ENCODE data around the gene TBCK.

The TBCK gene

GRCh38 chr4:106142616-106143127 is 173.3 kb downstream of the TBCK start:
- H3K27me3 ChIP-seq (ENCODE audit: control insufficient read depth in 3 of 3, insufficient read depth in 3 of 3, low read depth in 1 of 3, low read length in 3 of 3), result no peaks in the 10 kb centered on the region
- no peaks in the 10 kb centered on the region for H3K79me1 ChIP-seq (ENCODE audit: low read depth, low read length)
- H3K4me1 ChIP-seq (ENCODE audit: control insufficient read depth in 2 of 2, insufficient read depth in 1 of 2, low read depth in 1 of 2, low read length in 2 of 2), result no peaks in the 10 kb centered on the region
- H2BK5ac ChIP-seq (ENCODE audit: low read length), result no peak overlapping the region
- H3K18ac ChIP-seq (ENCODE audit: low read length), result no peak overlapping the region
- no peak overlapping the region for H4K91ac ChIP-seq (ENCODE audit: low read depth, low read length, poor library complexity)
- H3K14ac ChIP-seq (ENCODE audit: low read length), result no peak overlapping the region
- H2BK12ac ChIP-seq (ENCODE audit: low read length), result no peak overlapping the region
- H2AK5ac ChIP-seq (ENCODE audit: low read depth, low read length), result no peak overlapping the region
- no peak overlapping the region for H3K9ac ChIP-seq (ENCODE audit: low read depth, low read length, poor library complexity)
- no peak overlapping the region for H3K4me3 ChIP-seq (ENCODE audit: low read length in 2 of 2)
- no peak overlapping the region for H3K23ac ChIP-seq (ENCODE audit: low read depth, low read length, poor library complexity)
- no peak overlapping the region for H2BK120ac ChIP-seq (ENCODE audit: low read depth, low read length)
- no peak overlapping the region for H2BK15ac ChIP-seq (ENCODE audit: low read length)
- H3K4me2 ChIP-seq (ENCODE audit: insufficient read depth, low read length, poor library complexity, severe bottlenecking), result no peak overlapping the region
- H3K9me3 ChIP-seq (replicated peaks in 1 of 2; ENCODE audit: control insufficient read depth in 2 of 2, insufficient read depth in 1 of 2, low read depth in 1 of 2, low read length in 2 of 2), result peaks cover 0 to 8% of the 10 kb centered on the region in 2 donors
- H3K4ac ChIP-seq (ENCODE audit: low read length), result no peak overlapping the region
- 100% methylated on average over 1 of the region's 3 CpGs for WGBS, 2 donors (ENCODE audit: extremely low coverage in 2 of 2, insufficient read length in 2 of 2, insufficient replicate concordance in 1 of 2)
- DNase-seq (ENCODE audit: low spot score), result no peak
- H3K27ac ChIP-seq (replicated peaks; ENCODE audit: low read length), result no peak overlapping the region
- no peak overlapping the region for H4K8ac ChIP-seq (ENCODE audit: low read depth, low read length)
- no peaks in the 10 kb centered on the region for H3K36me3 ChIP-seq (replicated peaks in 1 of 2; ENCODE audit: control insufficient read depth in 2 of 2, insufficient read depth in 2 of 2, low read length in 2 of 2)
- no peak overlapping the region for H2AFZ ChIP-seq (ENCODE audit: low read length)

DNA sequence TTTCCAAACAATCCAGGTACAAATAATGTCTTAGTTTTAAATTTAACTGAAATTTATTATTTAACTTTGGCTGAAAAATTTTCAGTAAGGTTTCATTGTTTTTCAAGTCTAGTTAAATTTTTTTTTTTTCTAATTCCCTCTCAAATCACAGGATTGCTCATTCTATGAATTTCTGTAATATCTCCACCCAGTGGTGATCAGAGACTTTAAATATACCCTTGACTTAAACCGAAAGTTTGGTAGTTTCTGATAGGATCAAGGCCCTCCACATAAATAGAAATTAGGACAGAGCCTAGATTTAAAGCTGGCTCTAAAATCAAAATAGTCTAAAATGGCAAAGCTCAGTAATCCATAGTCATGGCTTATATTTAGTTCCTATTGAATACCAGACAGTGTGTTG is 175.4 kb downstream of the TBCK start:
- WGBS, 2 donors (ENCODE audit: extremely low coverage in 2 of 2, insufficient read length in 2 of 2, insufficient replicate concordance in 1 of 2), result no CpG with 5 or more reads among the region's 1 CpG
- H4K8ac ChIP-seq (ENCODE audit: low read depth, low read length), result no peak overlapping the region
- H3K4me1 ChIP-seq (ENCODE audit: control insufficient read depth in 2 of 2, insufficient read depth in 1 of 2, low read depth in 1 of 2, low read length in 2 of 2), result no peaks in the 10 kb centered on the region
- DNase-seq (ENCODE audit: low spot score), result no peak
- no peak overlapping the region for H3K4me2 ChIP-seq (ENCODE audit: insufficient read depth, low read length, poor library complexity, severe bottlenecking)
- no peak overlapping the region for H3K4ac ChIP-seq (ENCODE audit: low read length)
- no peak overlapping the region for H2BK12ac ChIP-seq (ENCODE audit: low read length)
- no peak overlapping the region for H2AK5ac ChIP-seq (ENCODE audit: low read depth, low read length)
- no peak overlapping the region for H3K27ac ChIP-seq (replicated peaks; ENCODE audit: low read length)
- H3K23ac ChIP-seq (ENCODE audit: low read depth, low read length, poor library complexity), result no peak overlapping the region
- H4K91ac ChIP-seq (ENCODE audit: low read depth, low read length, poor library complexity), result no peak overlapping the region
- H3K36me3 ChIP-seq (replicated peaks in 1 of 2; ENCODE audit: control insufficient read depth in 2 of 2, insufficient read depth in 2 of 2, low read length in 2 of 2), result no peaks in the 10 kb centered on the region
- no peaks in the 10 kb centered on the region for H3K27me3 ChIP-seq (ENCODE audit: control insufficient read depth in 3 of 3, insufficient read depth in 3 of 3, low read depth in 1 of 3, low read length in 3 of 3)
- H2BK15ac ChIP-seq (ENCODE audit: low read length), result no peak overlapping the region
- H2AFZ ChIP-seq (ENCODE audit: low read length), result no peak overlapping the region
- H3K14ac ChIP-seq (ENCODE audit: low read length), result no peak overlapping the region
- no peak overlapping the region for H3K18ac ChIP-seq (ENCODE audit: low read length)
- no peaks in the 10 kb centered on the region for H3K9me3 ChIP-seq (replicated peaks in 1 of 2; ENCODE audit: control insufficient read depth in 2 of 2, insufficient read depth in 1 of 2, low read depth in 1 of 2, low read length in 2 of 2)
- no peak overlapping the region for H2BK120ac ChIP-seq (ENCODE audit: low read depth, low read length)
- H3K9ac ChIP-seq (ENCODE audit: low read depth, low read length, poor library complexity), result no peak overlapping the region
- H3K79me1 ChIP-seq (ENCODE audit: low read depth, low read length), result no peaks in the 10 kb centered on the region
- no peak overlapping the region for H3K4me3 ChIP-seq (ENCODE audit: low read length in 2 of 2)
- H2BK5ac ChIP-seq (ENCODE audit: low read length), result no peak overlapping the region

- no peak overlapping the region for H2BK15ac ChIP-seq (ENCODE audit: low read length)
- no peak overlapping the region for H2AFZ ChIP-seq (ENCODE audit: low read length)
- H3K4me2 ChIP-seq (ENCODE audit: insufficient read depth, low read length, poor library complexity, severe bottlenecking), result no peak overlapping the region
- no peak overlapping the region for H3K4ac ChIP-seq (ENCODE audit: low read length)
- no peaks in the 10 kb centered on the region for H3K79me1 ChIP-seq (ENCODE audit: low read depth, low read length)
- no peak overlapping the region for H3K23ac ChIP-seq (ENCODE audit: low read depth, low read length, poor library complexity)
- no peak overlapping the region for H2BK5ac ChIP-seq (ENCODE audit: low read length)
- no peak overlapping the region for H3K4me3 ChIP-seq (ENCODE audit: low read length in 2 of 2)
- H3K9me3 ChIP-seq (replicated peaks in 1 of 2; ENCODE audit: control insufficient read depth in 2 of 2, insufficient read depth in 1 of 2, low read depth in 1 of 2, low read length in 2 of 2), result peaks cover 5 to 6% of the 10 kb centered on the region in 2 donors
- H2AK5ac ChIP-seq (ENCODE audit: low read depth, low read length), result no peak overlapping the region
- DNase-seq (ENCODE audit: low spot score), result no peak
- no peak overlapping the region for H2BK120ac ChIP-seq (ENCODE audit: low read depth, low read length)
- no peaks in the 10 kb centered on the region for H3K36me3 ChIP-seq (replicated peaks in 1 of 2; ENCODE audit: control insufficient read depth in 2 of 2, insufficient read depth in 2 of 2, low read length in 2 of 2)
- no peak overlapping the region for H3K18ac ChIP-seq (ENCODE audit: low read length)
- no peak overlapping the region for H4K8ac ChIP-seq (ENCODE audit: low read depth, low read length)
- H2BK12ac ChIP-seq (ENCODE audit: low read length), result no peak overlapping the region
- H3K4me1 ChIP-seq (ENCODE audit: control insufficient read depth in 2 of 2, insufficient read depth in 1 of 2, low read depth in 1 of 2, low read length in 2 of 2), result no peaks in the 10 kb centered on the region
- no peak overlapping the region for H4K91ac ChIP-seq (ENCODE audit: low read depth, low read length, poor library complexity)
- no peak overlapping the region for H3K9ac ChIP-seq (ENCODE audit: low read depth, low read length, poor library complexity)
- no peaks in the 10 kb centered on the region for H3K27me3 ChIP-seq (ENCODE audit: control insufficient read depth in 3 of 3, insufficient read depth in 3 of 3, low read depth in 1 of 3, low read length in 3 of 3)
- H3K14ac ChIP-seq (ENCODE audit: low read length), result no peak overlapping the region
- no peak overlapping the region for H3K27ac ChIP-seq (replicated peaks; ENCODE audit: low read length)
Observed at GRCh38 chr4:106136777-106137331, 179.2 kb downstream of the TBCK start.

- no peak for DNase-seq (ENCODE audit: low spot score)
- Histone ChIP-seq H3K79me1 (ENCODE audit: low read depth, low read length) (no peaks in the 10 kb centered on the region), H3K4me1 (ENCODE audit: control insufficient read depth in 2 of 2, insufficient read depth in 1 of 2, low read depth in 1 of 2, low read length in 2 of 2) (no peaks in the 10 kb centered on the region), H3K9me3 (replicated peaks in 1 of 2; ENCODE audit: control insufficient read depth in 2 of 2, insufficient read depth in 1 of 2, low read depth in 1 of 2, low read length in 2 of 2) (peaks cover 5 to 10% of the 10 kb centered on the region in 2 donors), H4K8ac (ENCODE audit: low read depth, low read length) (no peak overlapping the region), H3K4me2 (ENCODE audit: insufficient read depth, low read length, poor library complexity, severe bottlenecking) (no peak overlapping the region), H3K9ac (ENCODE audit: low read depth, low read length, poor library complexity) (no peak overlapping the region), H3K14ac (ENCODE audit: low read length) (no peak overlapping the region), H2BK15ac (ENCODE audit: low read length) (no peak overlapping the region), H3K4ac (ENCODE audit: low read length) (no peak overlapping the region), H2AFZ (ENCODE audit: low read length) (no peak overlapping the region), H3K27ac (replicated peaks; ENCODE audit: low read length) (no peak overlapping the region), H2BK5ac (ENCODE audit: low read length) (no peak overlapping the region), H3K18ac (ENCODE audit: low read length) (no peak overlapping the region), H2AK5ac (ENCODE audit: low read depth, low read length) (no peak overlapping the region), H3K4me3 (ENCODE audit: low read length in 2 of 2) (no peak overlapping the region), H3K27me3 (ENCODE audit: control insufficient read depth in 3 of 3, insufficient read depth in 3 of 3, low read depth in 1 of 3, low read length in 3 of 3) (no peaks in the 10 kb centered on the region), H2BK120ac (ENCODE audit: low read depth, low read length) (no peak overlapping the region), H3K36me3 (replicated peaks in 1 of 2; ENCODE audit: control insufficient read depth in 2 of 2, insufficient read depth in 2 of 2, low read length in 2 of 2) (no peaks in the 10 kb centered on the region), H3K23ac (ENCODE audit: low read depth, low read length, poor library complexity) (no peak overlapping the region), H2BK12ac (ENCODE audit: low read length) (no peak overlapping the region), H4K91ac (ENCODE audit: low read depth, low read length, poor library complexity) (no peak overlapping the region)
Observed at GRCh38 chr4:106132045-106132444, 184.0 kb downstream of the TBCK start.

All from neuronal stem cell (in vitro differentiated cells).